HL-60 (cell line): ENCODE measurements around the gene AKNAD1.

Experiments
- CTCF ChIP-seq: IDR thresholded peaks from one replicate; pipeline ENCODE4 v1.5.1; 2011; ENCODE audit warnings: low read length, control low read depth, inconsistent platforms; ENCODE audit not compliant: insufficient read depth
- POLR2AphosphoS5 ChIP-seq: IDR thresholded peaks from 2 replicates; pipeline ENCODE4 v1.6.1; 2012; ENCODE audit warnings: low read depth
- REST ChIP-seq: IDR thresholded peaks from 2 replicates; pipeline ENCODE4 v1.6.1; 2012; ENCODE audit warnings: low read depth; ENCODE audit not compliant: insufficient replicate concordance
- SPI1 ChIP-seq: IDR thresholded peaks from 2 replicates; pipeline ENCODE4 v1.6.1; 2012; ENCODE audit warnings: low read depth, mild to moderate bottlenecking, borderline replicate concordance

- TF ChIP-seq CTCF (no peak), REST (no peak), POLR2AphosphoS5 (no peak), SPI1 (no peak)
These were observed 36.2 kb upstream of the AKNAD1 start for GRCh38 chr1:108893141-108893530.
